ENCODE data around the gene LILRA6. TPM values are rescaled to one million over a fixed set of nuclear protein-coding genes. Genes with fewer than 3 reads are reported as not detected.

Gene LILRA6
- total RNA-seq, 1 experiment from 2014 or later = not detected

- Histone ChIP-seq H3K9me3 (ENCODE audit: low read depth, low read length, poor library complexity, severe bottlenecking) (no peaks in the 10 kb centered on the region), H3K27ac (ENCODE audit: low read depth, low read length, poor library complexity, severe bottlenecking) (peak overlapping the region; percentile 97), H3K4me3 (ENCODE audit: low read depth, low read length, poor library complexity, severe bottlenecking) (peak overlapping the region; percentile 90), H3K27me3 (replicated peaks; ENCODE audit: insufficient read depth, low read depth, low read length, poor library complexity) (no peaks in the 10 kb centered on the region), H3K36me3 (ENCODE audit: insufficient read depth, low read length, poor library complexity, severe bottlenecking) (peaks cover 60% of the 10 kb centered on the region), H3K4me1 (ENCODE audit: insufficient read depth, low read length, poor library complexity, severe bottlenecking) (peaks cover 36% of the 10 kb centered on the region)
- ChIA-PET POLR2A (ENCODE audit: low non-redundant PET) (interaction anchor here (0.7 kb wide), 1 partner anchor 11 kb away, joined by 3 read pairs; the partner anchor contains the start of gene TSEN34), CTCF (no interaction called here)
- no peak for DNase-seq (ENCODE audit: low spot score)
- no TSS peak for BruUV-seq (replicated peaks)
- no peak for TF ChIP-seq EZH2 (IDR thresholded peaks at IDR 0.05; ENCODE audit: borderline replicate concordance, low read depth, low read length, poor library complexity, severe bottlenecking)
- TF ChIP-seq CTCF (conservative IDR thresholded peaks at IDR 0.05; ENCODE audit: low read depth, low read length) = no peak
- intact Hi-C loops (cut with micrococcal nuclease; ENCODE audit: unreplicated experiment) = no loop called here
Measured at GRCh38 chr19:54201980-54202379, 40.6 kb downstream of the LILRA6 start.

GRCh38 chr19:54201172-54201701, 41.4 kb downstream of the LILRA6 start:
- peaks cover 36% of the 10 kb centered on the region for H3K4me1 ChIP-seq (ENCODE audit: insufficient read depth, low read length, poor library complexity, severe bottlenecking)
- TF ChIP-seq EZH2 (IDR thresholded peaks at IDR 0.05; ENCODE audit: borderline replicate concordance, low read depth, low read length, poor library complexity, severe bottlenecking) = no peak
- TF ChIP-seq CTCF (conservative IDR thresholded peaks at IDR 0.05; ENCODE audit: low read depth, low read length) = no peak
- H3K36me3 ChIP-seq (ENCODE audit: insufficient read depth, low read length, poor library complexity, severe bottlenecking) = peaks cover 53% of the 10 kb centered on the region
- no peaks in the 10 kb centered on the region for H3K27me3 ChIP-seq (replicated peaks; ENCODE audit: insufficient read depth, low read depth, low read length, poor library complexity)
- ChIA-PET CTCF (no interaction called here), POLR2A (ENCODE audit: low non-redundant PET) (interaction anchor here (0.6 to 1.0 kb wide), 4 partner anchors 11 to 1269 kb away, joined by 3 to 6 read pairs (median 5); partner anchors contain the start of genes MBOAT7 and TSEN34)
- TSS peak; percentile 67 for BruUV-seq (replicated peaks)
- H3K4me3 ChIP-seq (ENCODE audit: low read depth, low read length, poor library complexity, severe bottlenecking) = peak overlapping the region; percentile 90
- DNase-seq (ENCODE audit: low spot score) = no peak
- intact Hi-C loops (cut with micrococcal nuclease; ENCODE audit: unreplicated experiment) = no loop called here
- H3K27ac ChIP-seq (ENCODE audit: low read depth, low read length, poor library complexity, severe bottlenecking) = peak overlapping the region; percentile 97
- H3K9me3 ChIP-seq (ENCODE audit: low read depth, low read length, poor library complexity, severe bottlenecking) = no peaks in the 10 kb centered on the region

- CTCF ChIA-PET = no interaction called here
- Histone ChIP-seq H3K36me3 (ENCODE audit: insufficient read depth, low read length, poor library complexity, severe bottlenecking) (peaks cover 44% of the 10 kb centered on the region), H3K9me3 (ENCODE audit: low read depth, low read length, poor library complexity, severe bottlenecking) (no peaks in the 10 kb centered on the region), H3K27me3 (replicated peaks; ENCODE audit: insufficient read depth, low read depth, low read length, poor library complexity) (no peaks in the 10 kb centered on the region), H3K27ac (ENCODE audit: low read depth, low read length, poor library complexity, severe bottlenecking) (peak overlapping the region; percentile 9), H3K4me3 (ENCODE audit: low read depth, low read length, poor library complexity, severe bottlenecking) (no peak overlapping the region), H3K4me1 (ENCODE audit: insufficient read depth, low read length, poor library complexity, severe bottlenecking) (peaks cover 29% of the 10 kb centered on the region)
- BruUV-seq (replicated peaks) = no TSS peak
- POLR2A ChIA-PET (ENCODE audit: low non-redundant PET) = interaction anchor here (1.2 kb wide), 1 partner anchor 10 kb away, joined by 6 read pairs; the partner anchor contains the start of gene MBOAT7
- DNase-seq (ENCODE audit: low spot score) = no peak
- TF ChIP-seq EZH2 (IDR thresholded peaks at IDR 0.05; ENCODE audit: borderline replicate concordance, low read depth, low read length, poor library complexity, severe bottlenecking) (no peak), CTCF (conservative IDR thresholded peaks at IDR 0.05; ENCODE audit: low read depth, low read length) (no peak)
- intact Hi-C loops (cut with micrococcal nuclease; ENCODE audit: unreplicated experiment) = no loop called here
Measured at GRCh38 chr19:54199401-54199800, 43.2 kb downstream of the LILRA6 start.

All from A673 (cell line).